ENCODE results near the gene UPF3A. TPM values are rescaled to one million over a fixed set of nuclear protein-coding genes. Genes with fewer than 3 reads are reported as not detected.

Gene UPF3A
- polyA plus RNA-seq, 2 of the 4 experiments (the other 2 are of a cell fraction): 51.0 to 62.6 TPM

DNA sequence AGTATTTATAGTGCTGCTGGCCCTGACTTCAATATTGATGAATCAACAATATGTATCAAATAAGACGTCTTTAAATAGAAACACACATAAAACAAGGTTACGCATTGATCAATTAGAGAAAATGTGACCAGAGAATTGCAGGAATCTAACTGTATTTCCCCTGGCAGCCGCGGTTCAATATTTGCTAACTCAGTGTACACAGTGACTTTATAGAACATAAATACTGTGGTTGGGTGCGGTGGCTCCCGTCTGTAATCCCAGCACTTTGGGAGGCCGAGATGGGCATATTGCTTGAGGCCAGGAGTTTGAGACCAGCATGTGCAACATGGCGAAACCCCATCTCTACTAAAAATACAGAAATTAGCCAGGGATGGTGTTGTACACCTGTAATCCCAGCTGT, 22.8 kb upstream of the UPF3A start:
- Histone ChIP-seq H3K9me3 (no peaks in the 10 kb centered on the region), H3K4me1 (no peaks in the 10 kb centered on the region), H3K4me2 (no peak overlapping the region), H3K4me3 (no peak overlapping the region), H3K27ac (no peak overlapping the region)
- DNase-seq (ENCODE audit: low read depth in 1 of 2, low spot score in 1 of 2) (no peak), ATAC-seq (no peak), FAIRE-seq (no peak)
- ChIA-PET POLR2A (no interaction called here), CTCF (interaction anchor here (1.2 kb wide), 1 partner anchor 32 kb away, joined by 3 read pairs; no protein-coding TSS in a partner anchor)
- 87% methylated on average over 8 of the region's 8 CpGs for WGBS (ENCODE audit: missing lambda C conversion rate)
- TF ChIP-seq MAFK (IDR thresholded peaks at IDR 0.05; ENCODE audit: partially characterized antibody): peak; percentile 19
- no peak for TF ChIP-seq CBX2 (IDR thresholded peaks at IDR 0.05; ENCODE audit: borderline replicate concordance, low read depth)

DNA sequence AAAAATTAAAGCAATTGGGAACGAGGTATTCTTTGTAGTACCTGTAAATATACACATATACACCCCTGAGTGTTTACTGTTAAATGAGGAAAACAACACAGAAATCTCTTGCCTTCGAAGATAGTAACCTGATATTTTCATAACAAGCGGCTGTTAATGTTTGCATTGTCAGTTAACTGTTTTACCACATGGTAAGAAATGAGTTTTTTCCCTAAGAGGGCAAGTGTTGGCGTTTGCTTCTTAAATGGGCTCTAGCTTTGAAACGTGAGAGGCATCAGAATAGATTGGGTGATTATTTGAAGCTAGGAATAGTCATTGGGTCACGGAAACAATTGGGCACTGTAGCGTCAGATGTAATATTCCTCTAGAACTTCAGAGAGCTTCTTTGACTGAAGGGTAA, 22.0 kb upstream of the UPF3A start:
- ChIA-PET POLR2A (no interaction called here), CTCF (no interaction called here)
- no peak for TF ChIP-seq RFX5 (IDR thresholded peaks at IDR 0.05)
- no peak for TF ChIP-seq GATA3 (IDR thresholded peaks at IDR 0.05; ENCODE audit: borderline replicate concordance)
- TF ChIP-seq, protein P1, sequence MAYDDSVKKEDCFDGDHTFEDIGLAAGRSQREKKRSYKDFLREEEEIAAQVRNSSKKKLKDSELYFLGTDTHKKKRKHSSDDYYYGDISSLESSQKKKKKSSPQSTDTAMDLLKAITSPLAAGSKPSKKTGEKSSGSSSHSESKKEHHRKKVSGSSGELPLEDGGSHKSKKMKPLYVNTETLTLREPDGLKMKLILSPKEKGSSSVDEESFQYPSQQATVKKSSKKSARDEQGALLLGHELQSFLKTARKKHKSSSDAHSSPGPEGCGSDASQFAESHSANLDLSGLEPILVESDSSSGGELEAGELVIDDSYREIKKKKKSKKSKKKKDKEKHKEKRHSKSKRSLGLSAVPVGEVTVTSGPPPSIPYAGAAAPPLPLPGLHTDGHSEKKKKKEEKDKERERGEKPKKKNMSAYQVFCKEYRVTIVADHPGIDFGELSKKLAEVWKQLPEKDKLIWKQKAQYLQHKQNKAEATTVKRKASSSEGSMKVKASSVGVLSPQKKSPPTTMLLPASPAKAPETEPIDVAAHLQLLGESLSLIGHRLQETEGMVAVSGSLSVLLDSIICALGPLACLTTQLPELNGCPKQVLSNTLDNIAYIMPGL (CRISPR knock-in tag; IDR thresholded peaks at IDR 0.05; ENCODE audit: borderline replicate concordance): no peak
- no peaks in the 10 kb centered on the region for H3K9me3 ChIP-seq
- 86% methylated on average over 7 of the region's 7 CpGs for WGBS (ENCODE audit: missing lambda C conversion rate)
- FAIRE-seq (no peak), ATAC-seq (no peak), DNase-seq (ENCODE audit: low read depth in 1 of 2, low spot score in 1 of 2) (no peak)
- H3K4me2 ChIP-seq: no peak overlapping the region
- no peak overlapping the region for H3K4me3 ChIP-seq
- no peak overlapping the region for H3K27ac ChIP-seq
- no peaks in the 10 kb centered on the region for H3K4me1 ChIP-seq

DNA sequence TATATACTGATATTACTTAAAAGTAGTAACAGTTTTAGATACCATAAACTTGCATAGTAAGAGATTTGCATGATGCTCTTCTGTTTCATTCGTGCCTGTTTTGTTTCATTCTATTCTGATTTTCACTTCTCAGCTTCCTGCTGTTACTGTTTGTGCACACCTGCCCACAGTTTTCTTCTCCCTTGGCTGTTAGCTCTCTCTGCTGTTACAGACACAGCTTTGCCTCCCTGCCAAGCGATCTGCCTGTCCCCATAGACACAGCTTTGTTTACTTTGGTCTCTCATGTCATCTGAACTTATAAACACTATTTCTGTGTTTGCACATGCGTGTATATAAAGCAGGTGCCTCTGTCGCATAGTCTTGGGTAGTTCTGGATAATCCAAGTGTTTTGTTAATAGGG, 21.4 kb upstream of the UPF3A start:
- Histone ChIP-seq H3K4me2 (no peak overlapping the region), H3K4me3 (no peak overlapping the region), H3K27ac (no peak overlapping the region), H3K4me1 (no peaks in the 10 kb centered on the region), H3K9me3 (no peaks in the 10 kb centered on the region)
- DNase-seq (ENCODE audit: low read depth in 1 of 2, low spot score in 1 of 2): no peak
- no peak for FAIRE-seq
- CTCF ChIA-PET: no interaction called here
- ATAC-seq: no peak
- POLR2A ChIA-PET: no interaction called here
- TF ChIP-seq HOXA7 (CRISPR knock-in tag; IDR thresholded peaks at IDR 0.05) (no peak), BHLHE40 (IDR thresholded peaks at IDR 0.05; ENCODE audit: low read depth, low read length) (no peak), ZNF302 (CRISPR knock-in tag; IDR thresholded peaks at IDR 0.05) (no peak), KDM1A (IDR thresholded peaks at IDR 0.05; ENCODE audit: low read depth) (no peak), FOSL2 (IDR thresholded peaks at IDR 0.05) (no peak), FOSL2 (CRISPR knock-in tag; IDR thresholded peaks at IDR 0.05) (no peak), JUNB (IDR thresholded peaks at IDR 0.05) (no peak), ESRRA (IDR thresholded peaks at IDR 0.05; ENCODE audit: borderline replicate concordance, low read length) (no peak), RFX5 (IDR thresholded peaks at IDR 0.05) (no peak), HOXB13 (CRISPR knock-in tag; IDR thresholded peaks at IDR 0.05; ENCODE audit: low read depth) (no peak), GATA3 (IDR thresholded peaks at IDR 0.05; ENCODE audit: borderline replicate concordance) (no peak), EHF (CRISPR knock-in tag; IDR thresholded peaks at IDR 0.05) (no peak), MAZ (IDR thresholded peaks at IDR 0.05; ENCODE audit: borderline replicate concordance, low read depth, low read length) (no peak), CBX2 (IDR thresholded peaks at IDR 0.05; ENCODE audit: borderline replicate concordance, low read depth) (no peak), TFCP2L1 (CRISPR knock-in tag; IDR thresholded peaks at IDR 0.05) (no peak), RCOR1 (IDR thresholded peaks at IDR 0.05; ENCODE audit: low read depth, low read length) (no peak), POLR2AphosphoS2 (conservative IDR thresholded peaks at IDR 0.05; ENCODE audit: low read length) (no peak)
- TF ChIP-seq, protein P2, sequence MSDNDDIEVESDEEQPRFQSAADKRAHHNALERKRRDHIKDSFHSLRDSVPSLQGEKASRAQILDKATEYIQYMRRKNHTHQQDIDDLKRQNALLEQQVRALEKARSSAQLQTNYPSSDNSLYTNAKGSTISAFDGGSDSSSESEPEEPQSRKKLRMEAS (IDR thresholded peaks at IDR 0.05): no peak
- TF ChIP-seq, protein P3, sequence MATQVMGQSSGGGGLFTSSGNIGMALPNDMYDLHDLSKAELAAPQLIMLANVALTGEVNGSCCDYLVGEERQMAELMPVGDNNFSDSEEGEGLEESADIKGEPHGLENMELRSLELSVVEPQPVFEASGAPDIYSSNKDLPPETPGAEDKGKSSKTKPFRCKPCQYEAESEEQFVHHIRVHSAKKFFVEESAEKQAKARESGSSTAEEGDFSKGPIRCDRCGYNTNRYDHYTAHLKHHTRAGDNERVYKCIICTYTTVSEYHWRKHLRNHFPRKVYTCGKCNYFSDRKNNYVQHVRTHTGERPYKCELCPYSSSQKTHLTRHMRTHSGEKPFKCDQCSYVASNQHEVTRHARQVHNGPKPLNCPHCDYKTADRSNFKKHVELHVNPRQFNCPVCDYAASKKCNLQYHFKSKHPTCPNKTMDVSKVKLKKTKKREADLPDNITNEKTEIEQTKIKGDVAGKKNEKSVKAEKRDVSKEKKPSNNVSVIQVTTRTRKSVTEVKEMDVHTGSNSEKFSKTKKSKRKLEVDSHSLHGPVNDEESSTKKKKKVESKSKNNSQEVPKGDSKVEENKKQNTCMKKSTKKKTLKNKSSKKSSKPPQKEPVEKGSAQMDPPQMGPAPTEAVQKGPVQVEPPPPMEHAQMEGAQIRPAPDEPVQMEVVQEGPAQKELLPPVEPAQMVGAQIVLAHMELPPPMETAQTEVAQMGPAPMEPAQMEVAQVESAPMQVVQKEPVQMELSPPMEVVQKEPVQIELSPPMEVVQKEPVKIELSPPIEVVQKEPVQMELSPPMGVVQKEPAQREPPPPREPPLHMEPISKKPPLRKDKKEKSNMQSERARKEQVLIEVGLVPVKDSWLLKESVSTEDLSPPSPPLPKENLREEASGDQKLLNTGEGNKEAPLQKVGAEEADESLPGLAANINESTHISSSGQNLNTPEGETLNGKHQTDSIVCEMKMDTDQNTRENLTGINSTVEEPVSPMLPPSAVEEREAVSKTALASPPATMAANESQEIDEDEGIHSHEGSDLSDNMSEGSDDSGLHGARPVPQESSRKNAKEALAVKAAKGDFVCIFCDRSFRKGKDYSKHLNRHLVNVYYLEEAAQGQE (IDR thresholded peaks at IDR 0.05): no peak
- TF ChIP-seq, protein P4, sequence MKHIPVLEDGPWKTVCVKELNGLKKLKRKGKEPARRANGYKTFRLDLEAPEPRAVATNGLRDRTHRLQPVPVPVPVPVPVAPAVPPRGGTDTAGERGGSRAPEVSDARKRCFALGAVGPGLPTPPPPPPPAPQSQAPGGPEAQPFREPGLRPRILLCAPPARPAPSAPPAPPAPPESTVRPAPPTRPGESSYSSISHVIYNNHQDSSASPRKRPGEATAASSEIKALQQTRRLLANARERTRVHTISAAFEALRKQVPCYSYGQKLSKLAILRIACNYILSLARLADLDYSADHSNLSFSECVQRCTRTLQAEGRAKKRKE (CRISPR knock-in tag; IDR thresholded peaks at IDR 0.05; ENCODE audit: low read depth): no peak
- TF ChIP-seq, protein P5, sequence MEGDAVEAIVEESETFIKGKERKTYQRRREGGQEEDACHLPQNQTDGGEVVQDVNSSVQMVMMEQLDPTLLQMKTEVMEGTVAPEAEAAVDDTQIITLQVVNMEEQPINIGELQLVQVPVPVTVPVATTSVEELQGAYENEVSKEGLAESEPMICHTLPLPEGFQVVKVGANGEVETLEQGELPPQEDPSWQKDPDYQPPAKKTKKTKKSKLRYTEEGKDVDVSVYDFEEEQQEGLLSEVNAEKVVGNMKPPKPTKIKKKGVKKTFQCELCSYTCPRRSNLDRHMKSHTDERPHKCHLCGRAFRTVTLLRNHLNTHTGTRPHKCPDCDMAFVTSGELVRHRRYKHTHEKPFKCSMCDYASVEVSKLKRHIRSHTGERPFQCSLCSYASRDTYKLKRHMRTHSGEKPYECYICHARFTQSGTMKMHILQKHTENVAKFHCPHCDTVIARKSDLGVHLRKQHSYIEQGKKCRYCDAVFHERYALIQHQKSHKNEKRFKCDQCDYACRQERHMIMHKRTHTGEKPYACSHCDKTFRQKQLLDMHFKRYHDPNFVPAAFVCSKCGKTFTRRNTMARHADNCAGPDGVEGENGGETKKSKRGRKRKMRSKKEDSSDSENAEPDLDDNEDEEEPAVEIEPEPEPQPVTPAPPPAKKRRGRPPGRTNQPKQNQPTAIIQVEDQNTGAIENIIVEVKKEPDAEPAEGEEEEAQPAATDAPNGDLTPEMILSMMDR (IDR thresholded peaks at IDR 0.05): no peak
- 79% methylated on average over 4 of the region's 4 CpGs for WGBS (ENCODE audit: missing lambda C conversion rate)

Data from A549 (cell line).